ENCODE data around the gene ARHGEF26. TPM values are rescaled to one million over a fixed set of nuclear protein-coding genes. Genes with fewer than 3 reads are reported as not detected.

ARHGEF26 gene
- total RNA-seq, 1 experiment from 2014 or later = 5.4 TPM

DNA sequence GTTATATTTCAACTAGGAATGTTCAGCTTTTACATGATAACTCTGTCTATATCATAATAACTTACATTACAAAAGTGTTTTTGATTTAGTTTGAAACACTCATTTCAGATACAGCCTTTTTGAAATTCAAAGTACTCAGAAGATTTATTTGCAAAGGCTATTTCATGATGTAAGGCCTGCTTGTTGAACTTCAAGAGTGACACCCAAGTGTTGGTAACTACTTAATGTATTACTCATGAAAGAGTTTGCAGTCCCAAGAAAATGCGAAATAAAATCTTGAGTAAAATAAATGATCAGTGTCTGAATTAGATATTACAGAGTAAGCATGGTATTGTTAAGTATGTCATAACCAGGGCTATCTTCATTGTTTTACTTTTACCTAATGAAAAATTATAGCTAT is 35.3 kb downstream of the ARHGEF26 start:
- Histone ChIP-seq H3K27me3 (ENCODE audit: control insufficient read depth, insufficient read depth, low read length) (no peaks in the 10 kb centered on the region), H3K36me3 (replicated peaks; ENCODE audit: control insufficient read depth, insufficient read depth, low read length) (no peaks in the 10 kb centered on the region), H3K4me3 (ENCODE audit: insufficient read depth, low read depth, low read length) (no peak overlapping the region)
- DNase-seq = no peak

DNA sequence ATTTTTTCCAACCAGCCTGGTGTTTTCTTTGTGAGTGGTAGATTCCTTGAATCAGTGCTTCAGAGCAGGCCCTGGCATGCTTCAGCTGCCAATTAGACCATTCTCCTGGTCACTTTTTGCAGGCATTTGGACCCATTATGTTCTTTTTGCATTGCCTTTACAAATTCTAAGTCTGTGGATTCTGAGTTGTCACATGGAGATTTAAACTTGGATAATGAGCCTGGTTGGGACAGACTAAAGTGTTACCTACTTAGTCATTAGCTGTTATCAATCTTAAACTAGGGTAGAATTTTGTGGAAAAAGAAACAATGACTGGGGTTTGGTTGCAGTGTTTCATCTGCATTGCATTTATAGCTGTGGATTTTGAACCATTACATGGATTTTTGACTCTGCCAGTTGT is 40.6 kb downstream of the ARHGEF26 start:
- Histone ChIP-seq H3K36me3 (replicated peaks; ENCODE audit: control insufficient read depth, insufficient read depth, low read length) (no peaks in the 10 kb centered on the region), H3K4me3 (ENCODE audit: insufficient read depth, low read depth, low read length) (no peak overlapping the region), H3K27me3 (ENCODE audit: control insufficient read depth, insufficient read depth, low read length) (no peaks in the 10 kb centered on the region)
- no peak for DNase-seq

DNA sequence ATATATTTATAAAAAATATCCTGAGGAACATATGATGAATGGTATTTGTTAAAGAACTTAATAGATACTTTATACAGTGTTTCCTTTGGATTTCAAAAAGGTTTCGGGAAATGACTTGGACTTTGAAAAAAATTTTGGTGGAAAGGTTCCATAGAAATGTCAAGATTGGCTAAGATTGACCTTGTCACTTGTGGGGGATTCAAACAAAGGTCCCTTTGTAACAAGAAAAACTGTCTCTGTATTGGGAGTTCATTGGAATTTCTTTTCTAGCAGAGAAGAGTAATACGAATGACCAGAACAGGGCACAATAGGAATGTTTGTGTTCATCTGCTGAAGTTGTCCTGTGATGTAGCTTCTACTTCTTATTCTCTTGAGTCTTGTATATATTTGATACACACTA is 43.2 kb downstream of the ARHGEF26 start:
- no peak for DNase-seq
- H3K4me3 ChIP-seq (ENCODE audit: insufficient read depth, low read depth, low read length) = no peak overlapping the region
- no peaks in the 10 kb centered on the region for H3K36me3 ChIP-seq (replicated peaks; ENCODE audit: control insufficient read depth, insufficient read depth, low read length)
- H3K27me3 ChIP-seq (ENCODE audit: control insufficient read depth, insufficient read depth, low read length) = no peaks in the 10 kb centered on the region

DNA sequence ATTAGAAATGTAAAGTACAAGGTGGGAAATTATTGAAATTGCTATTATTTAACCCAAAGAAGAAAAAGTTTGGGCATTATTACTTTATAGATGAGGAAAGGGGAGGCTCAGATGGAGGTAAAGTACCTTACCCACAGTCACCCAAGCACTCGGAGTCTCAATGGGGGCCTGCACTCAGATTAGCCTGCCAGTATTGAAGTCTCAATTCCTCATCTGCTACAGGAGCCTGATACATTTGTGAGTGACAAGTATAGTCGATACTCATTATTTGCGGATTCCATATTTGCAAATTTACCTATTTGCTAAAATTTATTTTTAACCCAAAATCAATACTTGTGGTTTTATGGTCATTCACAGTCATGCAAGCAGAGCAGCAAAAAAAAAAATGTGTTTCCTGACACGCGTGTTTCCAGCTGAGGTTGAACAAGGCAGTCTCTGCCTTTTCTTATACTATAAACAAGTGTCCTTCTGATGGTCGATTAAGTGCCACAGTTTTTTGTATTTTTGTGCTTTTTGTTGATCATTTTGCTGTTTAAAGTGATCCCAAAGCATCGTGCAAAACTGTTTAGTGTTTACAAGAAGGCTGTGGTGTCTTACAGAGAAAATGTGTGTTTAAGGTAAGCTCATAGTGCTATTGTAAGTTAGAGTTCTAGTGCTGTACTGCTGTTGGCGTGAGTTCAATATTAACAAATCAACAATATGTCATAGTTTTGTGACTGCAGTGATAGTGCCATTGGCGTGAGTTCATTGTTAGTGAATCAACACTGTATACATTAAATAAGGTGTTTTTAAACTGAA is 48.0 kb downstream of the ARHGEF26 start:
- no peak for DNase-seq
- H3K36me3 ChIP-seq (replicated peaks; ENCODE audit: control insufficient read depth, insufficient read depth, low read length) = no peaks in the 10 kb centered on the region
- no peak overlapping the region for H3K4me3 ChIP-seq (ENCODE audit: insufficient read depth, low read depth, low read length)
- no peaks in the 10 kb centered on the region for H3K27me3 ChIP-seq (ENCODE audit: control insufficient read depth, insufficient read depth, low read length)

DNA sequence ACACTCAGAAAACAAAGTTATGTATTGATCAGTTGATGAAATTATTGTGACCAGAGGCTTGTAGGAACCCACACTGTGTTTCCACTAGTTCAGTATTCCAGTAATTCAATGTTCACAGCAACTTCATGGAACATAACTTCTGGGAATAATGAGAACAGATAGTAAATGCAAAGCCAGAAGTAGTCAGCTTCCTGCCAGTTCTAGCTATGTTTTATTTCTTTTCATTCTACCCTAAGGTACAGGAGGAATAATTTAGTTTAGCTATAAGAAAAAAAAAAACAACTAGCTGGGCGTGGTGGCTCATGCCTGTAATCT is 48.6 kb downstream of the ARHGEF26 start:
- H3K27me3 ChIP-seq (ENCODE audit: control insufficient read depth, insufficient read depth, low read length) = no peaks in the 10 kb centered on the region
- H3K4me3 ChIP-seq (ENCODE audit: insufficient read depth, low read depth, low read length) = no peak overlapping the region
- DNase-seq = no peak
- H3K36me3 ChIP-seq (replicated peaks; ENCODE audit: control insufficient read depth, insufficient read depth, low read length) = no peaks in the 10 kb centered on the region

DNA sequence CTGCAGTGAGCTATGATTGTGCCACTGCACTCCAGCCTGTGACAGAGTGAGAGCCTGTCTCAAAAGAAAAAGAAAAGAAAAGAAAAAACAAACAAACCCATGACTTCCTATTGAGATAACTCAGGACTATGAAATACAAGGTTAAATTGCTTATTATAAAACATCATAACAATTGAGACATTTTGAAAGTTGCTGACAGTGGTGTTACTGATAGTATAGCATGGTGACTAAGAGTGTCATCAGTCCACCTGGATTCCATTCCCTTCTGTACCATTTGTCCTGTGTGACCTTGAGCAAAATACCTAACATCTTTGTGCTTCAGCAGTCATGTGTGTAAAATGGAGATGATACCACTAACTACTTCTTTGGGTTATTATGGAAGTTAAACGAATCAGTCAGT is 49.1 kb downstream of the ARHGEF26 start:
- H3K27me3 ChIP-seq (ENCODE audit: control insufficient read depth, insufficient read depth, low read length) = no peaks in the 10 kb centered on the region
- no peak overlapping the region for H3K4me3 ChIP-seq (ENCODE audit: insufficient read depth, low read depth, low read length)
- DNase-seq = no peak

DNA sequence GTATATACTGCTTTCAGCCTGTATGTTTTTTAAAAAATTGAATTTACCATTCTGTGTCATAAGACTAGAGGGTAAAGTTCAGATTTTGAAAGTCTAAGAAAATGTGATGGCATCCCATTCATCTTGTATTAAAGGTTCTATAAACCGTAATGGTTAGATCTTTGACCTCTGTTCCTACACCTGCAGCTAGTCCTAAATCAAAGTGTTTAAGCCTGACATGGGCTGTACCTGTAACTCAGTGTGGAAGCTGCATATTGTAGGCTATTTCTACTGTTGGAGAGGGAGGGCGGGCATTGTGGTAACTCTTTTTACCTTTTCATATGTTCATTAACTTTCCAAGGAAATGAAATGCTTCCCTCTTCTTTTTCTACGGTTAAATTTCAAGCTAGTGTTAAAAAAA is 53.9 kb downstream of the ARHGEF26 start:
- Histone ChIP-seq H3K36me3 (replicated peaks; ENCODE audit: control insufficient read depth, insufficient read depth, low read length) (no peaks in the 10 kb centered on the region), H3K4me3 (ENCODE audit: insufficient read depth, low read depth, low read length) (no peak overlapping the region), H3K27me3 (ENCODE audit: control insufficient read depth, insufficient read depth, low read length) (no peaks in the 10 kb centered on the region)
- DNase-seq = no peak

More for the DNA sequence above, 49.1 kb downstream of the ARHGEF26 start:
- no peaks in the 10 kb centered on the region for H3K36me3 ChIP-seq (replicated peaks; ENCODE audit: control insufficient read depth, insufficient read depth, low read length)

DNA sequence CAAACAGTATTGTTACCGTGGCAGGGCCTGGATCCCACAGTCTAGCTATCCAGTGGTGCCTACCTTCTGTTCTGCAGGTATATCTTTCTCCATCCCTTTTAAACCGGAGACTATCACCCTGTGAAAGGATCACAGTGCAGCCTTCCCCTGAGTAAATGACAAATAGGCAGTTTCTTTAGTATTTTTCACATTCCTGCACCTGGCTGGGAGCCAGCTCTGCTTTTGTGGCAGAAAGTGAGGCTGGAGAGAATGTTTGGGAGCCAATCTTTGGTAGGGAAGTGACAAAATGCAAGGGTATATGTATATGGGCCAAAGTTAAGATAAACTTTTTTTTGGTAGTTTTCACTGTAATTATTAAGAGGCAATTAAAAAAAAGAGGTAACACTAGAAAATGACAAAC is 54.8 kb downstream of the ARHGEF26 start:
- no peak overlapping the region for H3K4me3 ChIP-seq (ENCODE audit: insufficient read depth, low read depth, low read length)
- no peaks in the 10 kb centered on the region for H3K36me3 ChIP-seq (replicated peaks; ENCODE audit: control insufficient read depth, insufficient read depth, low read length)
- no peak for DNase-seq
- no peaks in the 10 kb centered on the region for H3K27me3 ChIP-seq (ENCODE audit: control insufficient read depth, insufficient read depth, low read length)

DNA sequence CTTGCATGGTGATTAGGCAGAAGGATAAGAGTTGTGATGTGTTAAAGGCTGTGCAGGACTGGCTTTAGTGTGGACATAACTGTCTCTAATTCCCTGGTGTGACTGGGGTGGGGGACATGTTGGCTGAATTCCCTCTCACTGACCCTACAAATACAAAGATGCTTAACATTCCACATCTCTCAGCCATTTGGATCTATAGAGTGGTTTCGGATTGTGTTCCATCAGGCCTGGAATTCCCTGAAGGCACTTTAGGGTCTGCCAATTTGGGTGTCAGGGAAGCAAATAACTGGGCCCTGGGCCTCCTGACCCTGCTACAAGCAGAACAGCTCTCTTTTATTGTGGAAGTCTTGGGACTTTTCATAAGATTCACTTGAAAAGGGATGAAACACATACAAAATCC is 56.2 kb downstream of the ARHGEF26 start:
- Histone ChIP-seq H3K36me3 (replicated peaks; ENCODE audit: control insufficient read depth, insufficient read depth, low read length) (no peaks in the 10 kb centered on the region), H3K4me3 (ENCODE audit: insufficient read depth, low read depth, low read length) (no peak overlapping the region), H3K27me3 (ENCODE audit: control insufficient read depth, insufficient read depth, low read length) (no peaks in the 10 kb centered on the region)
- no peak for DNase-seq

DNA sequence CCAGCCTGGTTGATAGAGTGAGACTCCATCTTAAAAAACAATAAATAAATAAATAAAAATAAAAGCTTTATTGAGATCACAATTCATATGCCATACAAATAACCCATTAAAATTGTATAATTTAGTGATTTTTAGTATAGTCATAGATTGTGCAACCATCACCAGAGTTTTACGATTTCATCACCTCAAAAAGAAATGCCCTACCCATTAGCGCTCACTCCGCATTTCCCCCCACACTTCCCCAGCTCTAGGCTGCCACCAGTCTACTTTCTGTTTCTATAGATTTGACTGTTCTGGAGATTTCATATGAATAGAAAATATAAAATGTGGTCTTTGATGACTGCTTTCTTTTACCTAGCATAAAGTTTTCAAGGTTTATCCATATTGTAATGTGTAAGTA is 57.0 kb downstream of the ARHGEF26 start:
- no peak overlapping the region for H3K4me3 ChIP-seq (ENCODE audit: insufficient read depth, low read depth, low read length)
- H3K36me3 ChIP-seq (replicated peaks; ENCODE audit: control insufficient read depth, insufficient read depth, low read length) = no peaks in the 10 kb centered on the region
- DNase-seq = no peak
- H3K27me3 ChIP-seq (ENCODE audit: control insufficient read depth, insufficient read depth, low read length) = no peaks in the 10 kb centered on the region

DNA sequence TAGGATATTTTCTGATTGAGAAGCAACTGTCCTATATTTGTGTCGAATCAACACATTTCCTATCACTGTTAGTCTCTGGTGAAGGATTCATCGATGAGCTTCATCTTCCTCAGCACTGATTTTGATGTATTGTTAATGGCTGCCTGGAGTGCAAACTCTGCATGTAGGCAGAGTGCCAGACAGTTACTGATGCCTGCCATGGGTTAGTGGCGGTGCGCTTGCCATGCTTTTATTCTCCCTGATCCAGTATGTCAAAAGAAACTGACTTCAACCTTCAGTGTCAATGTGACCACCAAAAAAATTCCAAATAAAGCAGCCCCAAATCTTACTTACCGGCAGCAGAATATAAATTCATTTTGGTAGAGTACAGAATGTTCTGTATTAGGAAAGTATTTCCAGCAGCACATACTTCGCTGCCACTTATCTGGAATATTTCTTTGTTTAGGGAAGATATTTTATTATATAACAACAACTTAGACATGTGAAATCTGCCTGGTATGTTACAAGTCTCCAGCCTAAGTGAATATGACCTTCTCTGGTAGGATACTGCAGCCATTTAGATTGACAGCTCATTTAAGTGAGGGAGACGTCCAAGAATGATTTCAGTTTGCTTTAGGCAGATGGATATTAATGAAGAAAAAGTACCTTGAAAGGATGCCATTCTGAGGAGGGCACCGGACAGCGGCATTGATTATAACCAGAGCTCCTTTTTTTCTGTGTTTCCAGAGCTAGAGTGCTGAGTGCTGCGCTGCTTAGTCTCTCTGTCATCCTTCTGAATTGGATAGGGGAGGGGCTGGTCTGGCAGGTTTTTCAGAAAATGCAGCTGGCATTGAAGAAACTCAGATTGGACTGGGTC is 59.9 kb downstream of the ARHGEF26 start:
- Histone ChIP-seq H3K27me3 (ENCODE audit: control insufficient read depth, insufficient read depth, low read length) (no peaks in the 10 kb centered on the region), H3K36me3 (replicated peaks; ENCODE audit: control insufficient read depth, insufficient read depth, low read length) (no peaks in the 10 kb centered on the region), H3K4me3 (ENCODE audit: insufficient read depth, low read depth, low read length) (no peak overlapping the region)
- DNase-seq = no peak

DNA sequence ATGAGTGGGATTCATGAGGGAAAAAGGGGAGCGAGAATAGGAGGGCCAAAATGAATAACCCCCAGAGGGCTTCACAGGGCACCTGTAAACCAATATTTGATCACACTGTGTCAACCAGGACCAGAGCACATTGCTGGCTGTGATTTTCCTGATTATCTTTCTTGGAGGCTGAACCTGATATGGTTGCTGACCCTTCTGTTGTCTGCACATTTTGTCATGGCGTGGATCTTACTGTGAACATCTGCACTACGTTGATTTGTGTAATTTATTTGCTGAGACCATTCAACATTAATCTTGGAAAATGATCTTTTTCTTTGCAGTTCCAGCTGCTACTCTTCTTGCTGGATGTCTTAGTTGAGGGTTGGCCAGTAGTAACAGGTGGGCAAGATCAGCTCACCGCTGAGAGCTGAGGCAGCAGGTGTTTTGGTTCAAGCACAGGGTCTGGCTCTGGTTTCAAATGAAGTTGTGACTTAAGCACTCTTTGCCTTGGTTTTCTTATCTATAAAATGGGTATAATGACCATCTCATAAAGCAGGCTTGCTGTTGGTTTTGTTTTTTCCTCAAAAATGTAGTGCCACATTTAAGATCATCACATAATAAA is 61.2 kb downstream of the ARHGEF26 start:
- Histone ChIP-seq H3K4me3 (ENCODE audit: insufficient read depth, low read depth, low read length) (no peak overlapping the region), H3K27me3 (ENCODE audit: control insufficient read depth, insufficient read depth, low read length) (no peaks in the 10 kb centered on the region), H3K36me3 (replicated peaks; ENCODE audit: control insufficient read depth, insufficient read depth, low read length) (no peaks in the 10 kb centered on the region)
- no peak for DNase-seq

DNA sequence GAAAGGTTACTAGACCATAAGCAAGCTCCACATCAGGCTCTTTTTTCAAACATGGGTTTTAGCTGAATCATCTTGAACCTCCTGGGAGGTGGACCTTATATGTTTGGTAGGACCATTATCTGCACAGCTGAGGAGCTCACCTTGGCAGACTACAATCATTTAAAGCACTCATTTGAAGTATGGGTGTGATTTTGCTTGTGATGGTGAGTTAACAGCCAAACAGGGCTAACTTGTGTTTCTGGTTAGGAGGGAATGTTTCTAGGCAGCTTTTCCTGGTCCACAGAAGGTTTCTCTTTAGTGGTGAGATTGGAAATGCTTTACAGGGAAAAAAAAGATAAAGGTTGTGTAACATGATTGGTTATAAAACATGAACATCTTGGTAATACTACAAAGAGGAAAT is 61.8 kb downstream of the ARHGEF26 start:
- Histone ChIP-seq H3K4me3 (ENCODE audit: insufficient read depth, low read depth, low read length) (no peak overlapping the region), H3K36me3 (replicated peaks; ENCODE audit: control insufficient read depth, insufficient read depth, low read length) (no peaks in the 10 kb centered on the region), H3K27me3 (ENCODE audit: control insufficient read depth, insufficient read depth, low read length) (no peaks in the 10 kb centered on the region)
- no peak for DNase-seq

DNA sequence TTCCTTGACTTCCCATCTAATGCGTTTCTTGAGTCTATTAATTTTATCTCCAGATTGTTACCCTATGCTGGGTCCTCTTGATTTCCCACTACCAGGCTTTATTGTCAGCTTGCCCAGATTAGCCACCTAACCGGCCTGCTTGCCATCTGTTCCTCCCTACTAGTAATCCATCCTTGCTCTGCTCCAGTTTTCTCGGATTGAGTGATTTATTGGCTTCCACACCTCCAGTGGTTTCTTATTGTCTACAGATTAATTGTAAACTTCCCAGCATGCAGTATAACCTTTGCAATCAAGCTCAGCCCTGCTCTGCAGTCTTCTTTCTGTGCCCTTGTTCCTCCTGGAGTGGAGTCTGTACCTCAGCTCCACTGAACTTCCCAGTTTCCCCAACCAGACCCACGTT is 63.4 kb downstream of the ARHGEF26 start:
- Histone ChIP-seq H3K27me3 (ENCODE audit: control insufficient read depth, insufficient read depth, low read length) (no peaks in the 10 kb centered on the region), H3K36me3 (replicated peaks; ENCODE audit: control insufficient read depth, insufficient read depth, low read length) (no peaks in the 10 kb centered on the region), H3K4me3 (ENCODE audit: insufficient read depth, low read depth, low read length) (no peak overlapping the region)
- no peak for DNase-seq

DNA sequence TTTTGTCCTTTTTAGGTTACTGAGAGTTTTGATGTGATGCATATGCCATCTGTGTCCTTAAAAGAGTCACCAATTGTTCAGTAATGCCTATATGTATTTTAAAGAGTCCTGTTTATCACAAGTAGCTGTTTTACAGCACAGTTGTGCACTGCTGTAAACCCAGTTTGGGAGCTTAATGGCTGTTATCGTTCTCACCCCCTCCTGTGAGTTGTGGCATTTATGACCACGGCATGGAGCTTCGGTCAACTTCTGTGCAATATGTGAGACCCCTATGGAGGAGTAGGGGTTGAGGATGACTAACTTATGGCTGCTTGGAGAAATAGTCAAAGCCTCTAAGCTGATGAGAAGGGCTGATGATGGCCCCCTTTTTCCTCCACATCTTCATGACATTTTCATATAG is 67.2 kb downstream of the ARHGEF26 start:
- Histone ChIP-seq H3K27me3 (ENCODE audit: control insufficient read depth, insufficient read depth, low read length) (no peaks in the 10 kb centered on the region), H3K4me3 (ENCODE audit: insufficient read depth, low read depth, low read length) (no peak overlapping the region), H3K36me3 (replicated peaks; ENCODE audit: control insufficient read depth, insufficient read depth, low read length) (no peaks in the 10 kb centered on the region)
- no peak for DNase-seq

Data from H7 (cell line).